ENCODE data around the gene CD79B.

DNA sequence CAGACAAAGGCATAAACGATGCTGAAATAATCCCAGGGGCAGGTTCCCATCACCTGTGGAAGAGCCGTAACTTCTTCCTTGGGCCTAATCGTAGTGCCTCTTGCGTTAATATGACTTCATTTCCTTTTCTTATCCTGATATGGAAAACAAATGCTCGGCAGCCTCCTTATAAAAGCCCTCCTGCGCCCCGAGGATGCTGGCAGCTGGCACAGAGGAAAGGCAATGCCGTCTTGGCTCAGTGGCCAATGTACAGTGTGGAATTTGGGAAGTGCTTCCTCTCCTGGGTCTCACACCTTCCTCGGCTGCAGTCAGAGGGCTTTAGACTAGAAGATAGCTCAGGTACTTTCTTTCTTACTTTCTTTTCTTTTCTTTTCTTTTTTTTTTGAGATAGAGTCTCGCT, 37.1 kb upstream of the CD79B start:
- TF ChIP-seq POLR2A (IDR thresholded peaks at IDR 0.05) (no peak), EP300 (IDR thresholded peaks at IDR 0.05) (no peak)
- TF ChIP-seq, protein P1, sequence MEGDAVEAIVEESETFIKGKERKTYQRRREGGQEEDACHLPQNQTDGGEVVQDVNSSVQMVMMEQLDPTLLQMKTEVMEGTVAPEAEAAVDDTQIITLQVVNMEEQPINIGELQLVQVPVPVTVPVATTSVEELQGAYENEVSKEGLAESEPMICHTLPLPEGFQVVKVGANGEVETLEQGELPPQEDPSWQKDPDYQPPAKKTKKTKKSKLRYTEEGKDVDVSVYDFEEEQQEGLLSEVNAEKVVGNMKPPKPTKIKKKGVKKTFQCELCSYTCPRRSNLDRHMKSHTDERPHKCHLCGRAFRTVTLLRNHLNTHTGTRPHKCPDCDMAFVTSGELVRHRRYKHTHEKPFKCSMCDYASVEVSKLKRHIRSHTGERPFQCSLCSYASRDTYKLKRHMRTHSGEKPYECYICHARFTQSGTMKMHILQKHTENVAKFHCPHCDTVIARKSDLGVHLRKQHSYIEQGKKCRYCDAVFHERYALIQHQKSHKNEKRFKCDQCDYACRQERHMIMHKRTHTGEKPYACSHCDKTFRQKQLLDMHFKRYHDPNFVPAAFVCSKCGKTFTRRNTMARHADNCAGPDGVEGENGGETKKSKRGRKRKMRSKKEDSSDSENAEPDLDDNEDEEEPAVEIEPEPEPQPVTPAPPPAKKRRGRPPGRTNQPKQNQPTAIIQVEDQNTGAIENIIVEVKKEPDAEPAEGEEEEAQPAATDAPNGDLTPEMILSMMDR (IDR thresholded peaks at IDR 0.05): no peak

Measured in sigmoid colon (tissue), 4 donors.